Esophagus (tissue), 2 donors: ENCODE results near the gene ZNF292. TPM values are rescaled to one million over a fixed set of nuclear protein-coding genes. Genes with fewer than 3 reads are reported as not detected.
"Not testable (repeated sequence)": the region's sequence is repeated elsewhere in the genome, so short reads cannot be mapped to it uniquely, and the experiment has no call there.

ENCODE experiments used
- H3K27ac ChIP-seq, 2 donors: one replicate each; pipeline ENCODE4 v1.5.1; 2013; ENCODE audit warnings: low read depth in 2 of 2, mild to moderate bottlenecking in 2 of 2, inconsistent platforms in 1 of 2, low read length in 1 of 2, moderate library complexity in 1 of 2
- H3K27me3 ChIP-seq, 2 donors: one replicate each; pipeline ENCODE4 v1.6.1; 2013; ENCODE audit warnings: low read length in 2 of 2, control low read depth in 1 of 2, mild to moderate bottlenecking in 1 of 2; ENCODE audit not compliant: insufficient read depth in 2 of 2, control insufficient read depth in 1 of 2
- H3K36me3 ChIP-seq, 2 donors: one replicate each; pipeline ENCODE4 v1.6.1; 2013; ENCODE audit warnings: low read length in 1 of 2; ENCODE audit not compliant: control insufficient read depth in 2 of 2, insufficient read depth in 2 of 2
- H3K4me1 ChIP-seq, 2 donors: one replicate each; pipeline ENCODE4 v1.6.1; 2013; ENCODE audit warnings: low read length in 1 of 2; ENCODE audit not compliant: control insufficient read depth in 2 of 2, insufficient read depth in 2 of 2
- H3K4me3 ChIP-seq, 2 donors: one replicate each; pipeline ENCODE4 v1.5.1; 2013; ENCODE audit warnings: low read length in 2 of 2, mild to moderate bottlenecking in 2 of 2, low read depth in 1 of 2, moderate library complexity in 1 of 2
- H3K9me3 ChIP-seq, 2 donors: one replicate each; pipeline ENCODE4 v1.6.1; 2013; ENCODE audit warnings: mild to moderate bottlenecking in 2 of 2, low read depth in 1 of 2, low read length in 1 of 2, moderate library complexity in 1 of 2; ENCODE audit not compliant: control insufficient read depth in 2 of 2, insufficient read depth in 1 of 2
- WGBS, 2 donors: extraction: QIAGEN DNeasy Blood & Tissue Kit; methylation state at CpG; one replicate each; pipeline ENCODE4 v1.1.7; 2013; 5-methylcytosine and 5-hydroxymethylcytosine counted together
- polyA plus RNA-seq, 2 donors: library from polyadenylated mRNA; stranded (reverse); fragments of 200-250 nt; gene quantifications; one replicate each; pipeline ENCODE4 v1.2.3, GENCODE V29; 2013
- donor health status: healthy with polysubstance abuse.
- donor health status: Bipolar disorder and iron deficiency.

Gene ZNF292
- polyA plus RNA-seq, 2 donors = 4.2 to 6.1 TPM

GRCh38 chr6:87155842-87156815, 764 bp downstream of the ZNF292 start:
- Histone ChIP-seq H3K27ac (peak overlapping the region; percentile 98 to 99), H3K36me3 (no peaks in the 10 kb centered on the region), H3K4me1 (peaks cover 0 to 2% of the 10 kb centered on the region in 2 donors), H3K27me3 (no peaks in the 10 kb centered on the region), H3K9me3 (no peaks in the 10 kb centered on the region), H3K4me3 (peak overlapping the region; percentile 85 to 89)
- 1 to 2% methylated on average over 37 to 43 of the region's 43 CpGs for WGBS, 2 donors

GRCh38 chr6:87157596-87157995, 2.2 kb downstream of the ZNF292 start:
- 79 to 81% methylated on average over 10 of the region's 10 CpGs for WGBS, 2 donors
- not testable (repeated sequence) for H3K27ac ChIP-seq, H3K4me1 ChIP-seq, H3K9me3 ChIP-seq, H3K4me3 ChIP-seq, H3K36me3 ChIP-seq, H3K27me3 ChIP-seq

- Histone ChIP-seq H3K27ac (no peak overlapping the region), H3K36me3 (no peaks in the 10 kb centered on the region), H3K9me3 (no peaks in the 10 kb centered on the region), H3K27me3 (no peaks in the 10 kb centered on the region), H3K4me1 (peaks cover 0 to 3% of the 10 kb centered on the region in 2 donors), H3K4me3 (no peak overlapping the region)
- 84 to 89% methylated on average over 4 of the region's 4 CpGs for WGBS, 2 donors
These were observed 5.9 kb downstream of the ZNF292 start for GRCh38 chr6:87161299-87161698.

DNA sequence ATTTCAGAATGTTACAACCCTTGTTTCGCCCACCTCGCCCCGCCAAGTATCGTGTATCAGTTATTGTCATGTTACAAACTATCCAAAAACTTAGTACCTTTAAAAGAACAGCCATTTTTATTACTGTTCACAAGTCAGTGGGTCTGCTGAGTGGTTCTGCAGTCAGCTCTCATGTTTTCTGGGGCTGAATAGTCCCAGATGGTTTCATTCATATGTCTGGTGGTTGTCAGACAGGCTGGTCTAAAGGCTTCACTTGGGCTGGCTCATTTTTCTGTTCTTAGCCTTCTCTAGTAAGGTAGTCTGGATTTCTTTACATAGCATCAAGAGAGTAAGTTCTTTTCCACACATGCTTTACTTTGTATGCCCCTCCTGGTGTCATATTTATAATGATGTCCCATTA, 8.6 kb downstream of the ZNF292 start:
- no peak overlapping the region for H3K27ac ChIP-seq
- H3K9me3 ChIP-seq = no peaks in the 10 kb centered on the region
- no peaks in the 10 kb centered on the region for H3K36me3 ChIP-seq
- 96 to 98% methylated on average over 4 of the region's 4 CpGs for WGBS, 2 donors
- H3K4me1 ChIP-seq = peaks cover 0 to 3% of the 10 kb centered on the region in 2 donors
- H3K4me3 ChIP-seq = no peak overlapping the region
- H3K27me3 ChIP-seq = no peaks in the 10 kb centered on the region

- Histone ChIP-seq H3K27ac (no peak overlapping the region), H3K9me3 (no peaks in the 10 kb centered on the region), H3K27me3 (no peaks in the 10 kb centered on the region), H3K36me3 (no peaks in the 10 kb centered on the region), H3K4me3 (no peak overlapping the region), H3K4me1 (peaks cover 0 to 3% of the 10 kb centered on the region in 2 donors)
- 95 to 96% methylated on average over 7 of the region's 7 CpGs for WGBS, 2 donors
These were observed 9.1 kb downstream of the ZNF292 start for GRCh38 chr6:87164506-87164905.

DNA sequence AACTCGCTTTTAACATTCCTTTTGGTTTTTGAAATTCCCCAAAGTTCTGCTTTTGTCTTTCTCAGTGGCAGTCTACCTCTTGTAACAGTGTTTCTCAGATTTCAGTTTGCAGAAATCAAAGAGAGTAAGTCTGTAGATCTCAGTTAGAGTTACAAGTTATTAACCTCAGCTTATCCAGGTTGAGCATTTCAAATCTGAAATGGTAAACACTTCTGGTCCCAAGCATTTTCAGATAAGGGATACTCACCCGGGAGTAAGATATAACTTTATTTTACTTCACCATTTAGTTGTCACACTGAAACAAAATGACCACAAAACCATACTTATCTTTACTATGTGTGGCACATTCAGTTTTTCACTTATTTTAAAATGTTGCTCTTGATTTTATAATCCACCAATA, 9.8 kb downstream of the ZNF292 start:
- H3K36me3 ChIP-seq = no peaks in the 10 kb centered on the region
- no peak overlapping the region for H3K27ac ChIP-seq
- H3K4me1 ChIP-seq = peaks cover 0 to 3% of the 10 kb centered on the region in 2 donors
- H3K4me3 ChIP-seq = no peak overlapping the region
- no peaks in the 10 kb centered on the region for H3K27me3 ChIP-seq
- 68 to 79% methylated on average over 2 of the region's 2 CpGs for WGBS, 2 donors
- no peaks in the 10 kb centered on the region for H3K9me3 ChIP-seq

DNA sequence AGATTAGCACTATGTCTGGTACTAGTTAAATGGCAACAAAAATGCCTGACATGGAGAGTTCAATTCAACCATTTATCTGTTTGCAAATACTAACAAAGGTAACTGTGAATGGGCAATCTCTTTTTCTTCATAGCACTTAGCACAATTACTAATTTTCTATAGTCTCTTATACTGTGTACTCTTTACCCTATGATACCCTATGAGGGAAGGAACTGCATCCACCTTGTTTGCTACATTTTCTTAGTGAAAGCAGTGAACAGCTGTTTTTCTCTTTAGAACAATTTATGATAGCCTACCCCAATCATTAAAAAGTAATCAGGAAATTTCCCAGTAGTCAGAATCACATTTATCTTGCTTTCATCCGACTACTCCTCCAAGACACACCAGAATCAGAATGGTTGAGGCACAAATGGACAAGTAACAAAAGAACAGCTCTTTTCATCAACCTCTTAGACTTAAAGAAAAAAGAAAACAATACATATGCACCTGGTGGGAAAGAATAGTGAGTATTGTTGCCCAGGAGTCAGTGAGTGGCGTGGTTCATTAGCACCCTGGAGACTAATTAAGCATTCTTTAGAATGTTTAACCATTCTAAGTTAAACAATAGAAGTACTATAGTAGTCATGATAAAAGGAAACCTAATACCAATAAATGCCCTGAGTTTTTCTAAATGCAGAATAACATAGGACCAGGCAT, 16.7 kb downstream of the ZNF292 start:
- no peak overlapping the region for H3K27ac ChIP-seq
- no peaks in the 10 kb centered on the region for H3K9me3 ChIP-seq
- WGBS, 2 donors = 82 to 86% methylated on average over 2 of the region's 2 CpGs
- H3K4me3 ChIP-seq = no peak overlapping the region
- H3K36me3 ChIP-seq = no peaks in the 10 kb centered on the region
- H3K27me3 ChIP-seq = no peaks in the 10 kb centered on the region
- peaks cover 0 to 2% of the 10 kb centered on the region in 2 donors for H3K4me1 ChIP-seq

- H3K4me3 ChIP-seq = no peak overlapping the region
- H3K27ac ChIP-seq = no peak overlapping the region
- WGBS, 2 donors = 31 to 41% methylated on average over 3 of the region's 3 CpGs
- peaks cover 0 to 2% of the 10 kb centered on the region in 2 donors for H3K4me1 ChIP-seq
- H3K9me3 ChIP-seq = no peaks in the 10 kb centered on the region
- no peaks in the 10 kb centered on the region for H3K27me3 ChIP-seq
- no peaks in the 10 kb centered on the region for H3K36me3 ChIP-seq
These were observed 18.8 kb downstream of the ZNF292 start for GRCh38 chr6:87174078-87174579.

- Histone ChIP-seq H3K4me3 (no peak overlapping the region), H3K9me3 (no peaks in the 10 kb centered on the region), H3K27me3 (no peaks in the 10 kb centered on the region), H3K36me3 (no peaks in the 10 kb centered on the region), H3K27ac (no peak overlapping the region), H3K4me1 (peaks cover 3 to 5% of the 10 kb centered on the region in 2 donors)
- WGBS, 2 donors = 92 to 97% methylated on average over 2 of the region's 2 CpGs
These were observed 21.1 kb downstream of the ZNF292 start for GRCh38 chr6:87176493-87176892.
